LoVo (cell line): Measurements from ENCODE around the gene ST6GAL1.
"Not testable (repeated sequence)": the region's sequence is repeated elsewhere in the genome, so short reads cannot be mapped to it uniquely, and the experiment has no call there.

Source experiments
- DNase-seq: peaks from one replicate; pipeline ENCODE4 v3.0.0-alpha.2; 2016; ENCODE audit warnings: low spot score

ST6GAL1 gene

GRCh38 chr3:186994000-186994955 is 64.0 kb downstream of the ST6GAL1 start:
- DNase-seq = no peak

- DNase-seq = no peak
Measured at GRCh38 chr3:186996356-186996755, 66.0 kb downstream of the ST6GAL1 start.

- no peak for DNase-seq
Measured at GRCh38 chr3:186997061-186997460, 66.7 kb downstream of the ST6GAL1 start.

- no peak for DNase-seq
Measured at GRCh38 chr3:186997473-186997939, 67.2 kb downstream of the ST6GAL1 start.

GRCh38 chr3:186998937-186999368 is 68.6 kb downstream of the ST6GAL1 start:
- DNase-seq = no peak

GRCh38 chr3:187000711-187001151 is 70.4 kb downstream of the ST6GAL1 start:
- no peak for DNase-seq

GRCh38 chr3:187002915-187003314 is 72.6 kb downstream of the ST6GAL1 start:
- DNase-seq = no peak

GRCh38 chr3:187005827-187006481 is 75.6 kb downstream of the ST6GAL1 start:
- DNase-seq = no peak

- DNase-seq = no peak
Measured at GRCh38 chr3:187006864-187007630, 76.7 kb downstream of the ST6GAL1 start.

GRCh38 chr3:187010382-187010781 is 80.1 kb downstream of the ST6GAL1 start:
- not testable (repeated sequence) for DNase-seq

- no peak for DNase-seq
Measured at GRCh38 chr3:187011915-187012314, 81.6 kb downstream of the ST6GAL1 start.

GRCh38 chr3:187012609-187013051 is 82.3 kb downstream of the ST6GAL1 start:
- DNase-seq = no peak

GRCh38 chr3:187013159-187013716 is 82.9 kb downstream of the ST6GAL1 start:
- DNase-seq = no peak

- no peak for DNase-seq
Measured at GRCh38 chr3:187014417-187014864, 84.1 kb downstream of the ST6GAL1 start.

GRCh38 chr3:187015903-187016638 is 85.7 kb downstream of the ST6GAL1 start:
- DNase-seq = no peak

- no peak for DNase-seq
Measured at GRCh38 chr3:187016639-187017345, 86.5 kb downstream of the ST6GAL1 start.

GRCh38 chr3:187017511-187018230 is 87.3 kb downstream of the ST6GAL1 start:
- no peak for DNase-seq

- no peak for DNase-seq
Measured at GRCh38 chr3:187019542-187020072, 89.3 kb downstream of the ST6GAL1 start.

- no peak for DNase-seq
Measured at GRCh38 chr3:187020376-187020775, 90.0 kb downstream of the ST6GAL1 start.
